OCI-LY3 (cell line): ENCODE measurements around the gene EXD1.

Source experiments
- EZH2phosphoT487 ChIP-seq: fragments of 200-600 bp; shearing (Covaris generic); IDR thresholded peaks from 2 replicates; pipeline ENCODE4 v1.6.1; 2018; ENCODE audit warnings: antibody characterized with exemption, mixed run types, low read depth
- TF ChIP-seq, protein P1 (sequence below): fragments of 200-600, 300-600 bp; sonication (generic); IDR thresholded peaks from 2 replicates; pipeline ENCODE4 v1.5.1; 2014; ENCODE audit warnings: antibody characterized with exemption, low read length, low read depth

DNA sequence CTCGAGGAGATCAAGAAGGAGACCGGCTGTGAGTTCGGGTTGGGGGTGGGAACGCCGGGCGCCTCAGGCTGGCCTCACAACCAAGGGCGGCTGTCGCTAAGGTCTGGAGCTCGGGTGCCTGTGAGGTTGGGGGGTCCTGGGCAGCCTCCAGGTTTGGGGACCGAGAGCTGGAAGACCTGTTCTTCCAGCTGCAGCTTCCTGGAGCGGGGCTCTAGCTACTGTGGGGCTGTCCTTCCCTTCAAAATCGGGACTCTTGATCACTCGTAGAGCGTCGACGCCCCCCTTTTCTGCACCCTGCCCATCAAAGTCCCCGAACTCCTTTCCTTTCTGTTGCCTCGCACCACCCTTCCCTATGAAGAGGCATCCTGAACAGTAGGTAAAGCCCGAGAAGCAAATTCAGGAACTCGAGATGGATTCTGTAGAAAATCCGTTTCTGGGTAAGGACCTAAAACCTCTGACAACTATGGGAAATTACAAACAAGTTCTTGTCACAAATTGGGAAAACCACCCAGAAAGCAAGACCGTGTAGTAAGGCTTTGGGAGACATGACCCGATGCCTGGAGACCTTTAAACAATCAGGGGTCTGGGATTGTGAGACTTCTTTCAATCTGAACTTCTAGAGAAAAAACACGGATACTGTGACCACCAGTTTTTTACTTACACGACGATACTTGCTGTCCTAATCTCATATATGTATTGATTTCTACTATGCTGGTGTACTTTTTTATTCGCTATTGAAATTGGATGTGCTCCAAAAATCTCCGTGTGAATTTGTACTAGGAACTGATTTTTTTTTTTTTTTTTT, 1.1 kb upstream of the EXD1 start:
- TF ChIP-seq, protein P1, sequence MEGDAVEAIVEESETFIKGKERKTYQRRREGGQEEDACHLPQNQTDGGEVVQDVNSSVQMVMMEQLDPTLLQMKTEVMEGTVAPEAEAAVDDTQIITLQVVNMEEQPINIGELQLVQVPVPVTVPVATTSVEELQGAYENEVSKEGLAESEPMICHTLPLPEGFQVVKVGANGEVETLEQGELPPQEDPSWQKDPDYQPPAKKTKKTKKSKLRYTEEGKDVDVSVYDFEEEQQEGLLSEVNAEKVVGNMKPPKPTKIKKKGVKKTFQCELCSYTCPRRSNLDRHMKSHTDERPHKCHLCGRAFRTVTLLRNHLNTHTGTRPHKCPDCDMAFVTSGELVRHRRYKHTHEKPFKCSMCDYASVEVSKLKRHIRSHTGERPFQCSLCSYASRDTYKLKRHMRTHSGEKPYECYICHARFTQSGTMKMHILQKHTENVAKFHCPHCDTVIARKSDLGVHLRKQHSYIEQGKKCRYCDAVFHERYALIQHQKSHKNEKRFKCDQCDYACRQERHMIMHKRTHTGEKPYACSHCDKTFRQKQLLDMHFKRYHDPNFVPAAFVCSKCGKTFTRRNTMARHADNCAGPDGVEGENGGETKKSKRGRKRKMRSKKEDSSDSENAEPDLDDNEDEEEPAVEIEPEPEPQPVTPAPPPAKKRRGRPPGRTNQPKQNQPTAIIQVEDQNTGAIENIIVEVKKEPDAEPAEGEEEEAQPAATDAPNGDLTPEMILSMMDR: no peak
- TF ChIP-seq EZH2phosphoT487: no peak
